ENCODE data around the gene CIAPIN1. TPM values are rescaled to one million over a fixed set of nuclear protein-coding genes. Genes with fewer than 3 reads are reported as not detected.
"Not testable (repeated sequence)": the region's sequence is repeated elsewhere in the genome, so short reads cannot be mapped to it uniquely, and the experiment has no call there.

CIAPIN1 gene
- polyA plus RNA-seq, 5 donors = 57.9 to 79.3 (median 75.1) TPM

DNA sequence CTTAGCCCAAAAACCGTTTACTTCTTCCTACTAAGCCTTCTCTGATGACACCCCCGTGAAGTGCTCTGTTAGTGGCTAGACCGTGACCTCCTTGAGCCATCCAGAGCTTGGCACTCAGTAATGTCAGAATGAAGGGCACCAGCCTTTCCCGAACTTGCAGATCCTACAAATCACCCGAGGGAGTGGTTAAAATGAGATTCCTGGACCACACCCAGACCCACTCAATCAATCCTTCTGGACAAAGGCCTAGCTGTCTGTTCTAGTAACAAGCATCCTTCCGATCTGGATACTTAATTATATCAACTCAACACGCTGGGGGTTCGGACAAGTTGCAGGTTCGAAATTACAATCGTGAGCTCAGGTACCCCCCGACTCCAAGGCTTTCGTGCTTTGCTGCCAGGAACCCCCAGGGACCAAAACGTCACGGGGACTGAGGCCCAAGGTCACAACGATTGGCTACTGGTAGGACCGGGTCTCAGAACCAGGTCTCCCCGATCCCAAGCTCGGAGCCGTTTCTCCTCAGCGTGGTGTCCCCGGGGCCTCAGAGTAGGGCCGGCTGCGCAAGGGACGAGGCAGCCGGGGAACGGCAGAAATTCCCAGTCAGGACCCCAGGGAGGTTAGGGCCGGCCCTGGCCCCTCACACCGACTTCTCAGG lies 527 bp downstream of the CIAPIN1 start:
- DNase-seq = peak in 1 of 2 donors; percentile 5

GRCh38 chr16:57445510-57445909 lies 1.7 kb downstream of the CIAPIN1 start:
- no peak for DNase-seq

- DNase-seq = no peak
These were observed 2.5 kb downstream of the CIAPIN1 start for GRCh38 chr16:57444711-57445110.

DNA sequence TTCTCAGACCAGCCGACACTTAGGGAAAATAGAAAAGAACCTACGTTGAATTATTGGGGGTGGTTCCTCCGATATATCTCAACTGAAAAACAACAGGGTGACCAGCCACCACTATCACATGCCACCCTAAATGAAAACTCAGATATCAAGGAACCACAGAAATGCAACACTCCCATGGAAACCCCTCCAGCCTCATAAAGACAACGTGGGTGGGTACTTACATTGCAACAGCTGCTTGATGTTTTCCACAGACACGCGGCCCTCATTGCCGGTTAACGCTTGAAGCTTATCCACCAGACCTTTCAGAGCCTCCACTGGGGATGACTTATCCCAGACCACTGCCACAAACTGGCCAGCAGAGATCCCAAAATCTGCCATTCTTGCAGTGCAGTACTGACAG lies 6.6 kb downstream of the CIAPIN1 start:
- not testable (repeated sequence) for DNase-seq

- DNase-seq = not testable (repeated sequence)
These were observed 7.2 kb downstream of the CIAPIN1 start for GRCh38 chr16:57439947-57440346.

GRCh38 chr16:57435838-57436237 lies 11.3 kb downstream of the CIAPIN1 start:
- no peak for DNase-seq

- no peak for DNase-seq
These were observed 13.2 kb downstream of the CIAPIN1 start for GRCh38 chr16:57434003-57434402.

GRCh38 chr16:57432989-57433388 lies 14.2 kb downstream of the CIAPIN1 start:
- DNase-seq = no peak

DNA sequence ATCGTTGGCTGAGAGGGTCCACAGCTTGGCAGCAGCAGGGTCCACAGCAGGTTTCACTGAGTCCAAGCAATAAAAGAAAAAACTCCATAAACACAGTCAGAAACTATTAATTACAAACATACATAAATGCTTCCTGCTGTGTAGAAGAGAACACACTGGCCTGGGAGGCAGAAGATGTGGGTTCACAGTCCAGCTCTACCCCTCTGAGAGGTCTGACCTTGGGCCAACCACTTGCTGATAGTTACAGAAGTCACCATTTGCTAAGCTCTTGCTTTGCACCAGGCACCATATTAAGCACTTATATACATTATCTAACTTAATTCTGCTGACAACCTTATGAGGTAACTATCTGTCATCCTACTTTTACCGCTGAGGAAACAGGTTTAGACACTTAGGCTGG lies 14.7 kb downstream of the CIAPIN1 start:
- DNase-seq = no peak

DNA sequence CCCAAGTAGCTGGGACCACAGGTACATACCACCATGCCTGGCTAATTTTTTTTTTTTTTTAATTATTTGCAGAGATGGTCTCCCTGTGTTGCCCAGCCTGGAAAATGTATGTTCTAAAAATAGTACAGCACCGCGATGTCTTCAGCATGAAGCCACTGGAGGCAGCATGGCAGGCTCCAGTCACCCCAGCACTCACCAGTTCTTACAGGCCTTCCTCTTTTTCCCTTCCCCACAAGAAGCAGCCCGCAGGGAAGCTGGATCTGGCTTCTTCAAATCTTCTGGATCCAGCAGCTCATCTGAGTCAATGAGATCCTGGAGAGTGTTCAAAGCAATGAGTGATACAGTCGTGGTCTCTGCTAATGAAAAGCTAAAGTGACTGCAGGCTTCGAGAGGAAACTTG lies 16.2 kb downstream of the CIAPIN1 start:
- no peak for DNase-seq

- no peak for DNase-seq
These were observed 19.4 kb downstream of the CIAPIN1 start for GRCh38 chr16:57427824-57428223.

DNA sequence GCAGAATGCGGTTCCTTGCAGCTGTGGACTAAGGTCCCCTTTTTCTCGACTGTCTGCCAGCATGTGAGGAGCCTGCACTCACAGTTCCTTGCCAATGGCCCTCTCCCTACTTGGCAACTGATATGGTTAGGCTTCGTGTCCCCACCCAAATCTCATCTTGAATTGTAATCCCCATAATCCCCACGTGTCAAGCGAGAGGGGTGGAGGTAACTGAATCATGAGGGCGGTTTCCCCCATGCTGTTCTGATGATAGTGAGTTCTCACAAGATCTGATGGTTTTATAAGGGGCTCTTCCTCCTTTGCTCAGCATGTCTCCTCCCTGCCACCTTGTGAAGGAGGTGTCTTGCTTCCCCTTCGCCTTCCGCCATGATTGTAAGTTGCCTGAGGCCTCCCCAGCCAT lies 19.9 kb downstream of the CIAPIN1 start:
- DNase-seq = no peak

- DNase-seq = no peak
These were observed 20.8 kb downstream of the CIAPIN1 start for GRCh38 chr16:57426356-57426755.

GRCh38 chr16:57424583-57424982 lies 22.6 kb downstream of the CIAPIN1 start:
- DNase-seq = no peak

DNA sequence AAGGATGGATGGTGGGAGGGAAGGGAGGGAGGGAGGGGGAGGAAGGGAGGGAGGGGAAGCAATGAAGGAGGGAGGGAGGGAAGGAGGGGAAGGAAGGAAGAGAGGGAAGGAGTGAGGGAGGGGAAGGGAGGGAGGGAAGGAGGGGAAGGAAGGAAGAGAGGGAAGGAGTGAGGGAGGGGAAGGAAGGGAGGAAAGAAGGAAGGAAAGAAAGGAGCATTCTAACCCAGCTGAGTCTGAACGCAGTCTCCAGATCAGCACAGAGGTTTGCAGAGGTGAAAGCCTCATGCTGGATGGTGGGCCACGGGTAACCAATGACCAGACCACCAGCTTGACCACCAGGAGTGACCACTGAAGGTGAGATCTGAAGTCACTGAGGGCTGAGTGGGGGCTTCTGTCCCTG lies 24.0 kb downstream of the CIAPIN1 start:
- no peak for DNase-seq

- DNase-seq = peak; percentile 59 to 68
These were observed 24.9 kb downstream of the CIAPIN1 start for GRCh38 chr16:57422026-57422944.

- DNase-seq = no peak
These were observed 27.7 kb downstream of the CIAPIN1 start for GRCh38 chr16:57419506-57419905.

- no peak for DNase-seq
These were observed 31.1 kb downstream of the CIAPIN1 start for GRCh38 chr16:57416084-57416483.

- no peak for DNase-seq
These were observed 33.5 kb downstream of the CIAPIN1 start for GRCh38 chr16:57413733-57414132.

- DNase-seq = no peak
These were observed 33.9 kb downstream of the CIAPIN1 start for GRCh38 chr16:57413301-57413730.

DNA sequence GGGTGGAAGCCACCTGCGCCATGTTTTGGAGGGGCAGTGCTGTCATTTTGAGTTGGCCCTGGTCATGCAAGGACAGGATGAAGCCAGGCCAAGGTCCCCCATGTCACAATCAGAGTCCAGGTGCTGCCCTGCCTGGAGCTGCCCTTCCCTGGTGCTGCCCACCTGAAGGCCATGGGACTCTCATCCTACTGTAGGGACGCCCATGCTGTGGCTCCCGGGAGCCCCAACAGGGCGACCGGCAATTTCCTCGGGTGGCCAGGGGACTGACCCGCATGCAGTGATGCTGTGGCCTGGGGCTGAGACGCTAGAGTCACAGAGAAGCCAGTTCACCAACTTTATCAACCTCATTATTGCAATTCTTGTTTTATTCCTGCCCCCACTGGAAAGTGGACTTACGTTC lies 34.6 kb downstream of the CIAPIN1 start:
- no peak for DNase-seq

DNA sequence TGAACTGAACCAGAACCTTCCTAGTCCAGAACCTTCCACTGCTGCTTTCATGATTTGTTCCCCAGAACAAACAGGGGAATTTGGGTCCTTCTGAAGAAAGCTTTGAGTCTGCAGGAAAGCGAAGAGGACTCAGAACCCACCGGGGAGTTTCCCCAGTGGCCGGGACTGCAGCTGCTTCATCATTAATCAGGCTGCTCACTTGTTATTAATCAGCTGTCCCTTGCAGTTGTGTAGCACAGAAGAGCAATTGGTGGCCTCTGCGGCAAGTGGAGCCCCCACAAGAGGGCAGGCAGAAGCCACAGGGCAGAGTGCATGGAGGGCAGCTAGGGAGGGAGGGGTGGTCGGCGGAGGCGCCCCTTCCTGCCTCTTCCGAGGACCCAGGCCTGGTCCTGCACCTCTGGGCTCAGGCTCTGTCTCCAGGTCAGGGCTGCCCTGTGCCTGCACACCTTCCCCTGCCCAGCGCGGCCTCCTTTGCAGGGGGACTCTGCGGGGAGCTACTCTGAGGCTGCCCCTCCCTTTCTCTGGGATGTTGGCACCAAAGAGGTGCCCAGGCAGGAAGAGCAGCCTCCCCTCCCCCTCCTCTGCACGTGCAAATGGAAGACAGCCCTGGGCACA lies 35.7 kb downstream of the CIAPIN1 start:
- DNase-seq = no peak
